Endothelial cell of umbilical vein (primary cell): ENCODE results near the gene MIPEP. TPM values are rescaled to one million over a fixed set of nuclear protein-coding genes. Genes with fewer than 3 reads are reported as not detected.

Source experiments
- BruUV-seq: library from RNA; stranded (reverse); fragments of 400-500 nt; replicated peaks from 2 replicates; lab custom pipeline; 2021; lab: Mats Ljungman, UMichigan
- CTCF ChIA-PET: fragments of 300-600, 350-600 bp; sonication (Branson Sonifier 250); formaldehyde crosslinking; loops from one replicate; lab custom pipeline; 2021; ENCODE audit warnings: antibody characterized with exemption, inconsistent platforms; lab: Charles Lee
- POLR2A ChIA-PET: fragments of 300-600, 350-600 bp; sonication (Branson Sonifier 250); formaldehyde crosslinking; loops from one replicate; lab custom pipeline; 2021; ENCODE audit warnings: antibody characterized with exemption, inconsistent platforms; lab: Charles Lee
- DNase-seq: peaks from one replicate; pipeline ENCODE4 v3.0.0-alpha.2; 2011; ENCODE audit warnings: low read depth, low spot score
- FAIRE-seq: peaks from 2 replicates; lab custom pipeline; 2011; peaks lifted over from hg19 to GRCh38; lab: Jason Lieb, UNC
- H2AFZ ChIP-seq: 2 replicates; pipeline ENCODE4 v1.6.0; 2012; ENCODE audit warnings: low read depth, low read length, control low read depth, inconsistent platforms
- H3K27ac ChIP-seq: 2 replicates; pipeline ENCODE4 v1.5.1; 2011; ENCODE audit warnings: low read depth, mild to moderate bottlenecking, control low read depth, low read length, moderate library complexity; ENCODE audit not compliant: insufficient read depth
- H3K27me3 ChIP-seq, 2 experiments: 2 replicates each; pipeline versions ENCODE4 v1.6.0 to v1.6.1; 2011; ENCODE audit warnings: low read length in 2 of 2, mixed read lengths in 1 of 2; ENCODE audit not compliant: control insufficient read depth in 2 of 2, insufficient read depth in 2 of 2
- H3K36me3 ChIP-seq, 2 experiments: 2 replicates in 1 of 2; 3 replicates in 1 of 2; pipeline ENCODE4 v1.5.1; 2011; ENCODE audit warnings: low read length in 2 of 2, mild to moderate bottlenecking in 1 of 2, moderate library complexity in 1 of 2; ENCODE audit not compliant: control insufficient read depth in 2 of 2, insufficient read depth in 2 of 2; ENCODE audit errors: extremely low read depth in 1 of 2
- H3K4me1 ChIP-seq: 3 replicates; pipeline ENCODE4 v1.5.1; 2011; ENCODE audit warnings: mild to moderate bottlenecking, low read length; ENCODE audit not compliant: control insufficient read depth, insufficient read depth; ENCODE audit errors: extremely low read depth
- H3K4me2 ChIP-seq: 2 replicates; pipeline ENCODE4 v1.6.1; 2011; ENCODE audit warnings: low read length, control low read depth, mixed read lengths; ENCODE audit not compliant: insufficient read depth
- H3K4me3 ChIP-seq, 3 experiments: fragments of 200-600 bp in 1 of 3; sonication (generic), shearing (Covaris generic) in 1 of 3; replicated peaks in 1 of 3; 2 replicates each; pipeline ENCODE4 v1.5.1; 2011 to 2016; ENCODE audit warnings: control low read depth in 3 of 3, low read length in 3 of 3, mild to moderate bottlenecking in 2 of 3, inconsistent platforms in 1 of 3, low read depth in 1 of 3, moderate library complexity in 1 of 3; ENCODE audit not compliant: insufficient read depth in 1 of 3
- H3K79me2 ChIP-seq: 2 replicates; pipeline ENCODE4 v1.6.0; 2012; ENCODE audit warnings: low read length, inconsistent platforms; ENCODE audit not compliant: control insufficient read depth, insufficient read depth
- H3K9ac ChIP-seq: replicated peaks from 2 replicates; pipeline ENCODE3; 2011; ENCODE audit warnings: low read length, control low read depth; ENCODE audit not compliant: insufficient read depth; ENCODE audit errors: extremely low read depth
- H3K9me1 ChIP-seq: replicated peaks from 3 replicates; pipeline ENCODE4 v1.6.0; 2011; ENCODE audit warnings: mild to moderate bottlenecking, low read length; ENCODE audit not compliant: control insufficient read depth, insufficient read depth; ENCODE audit errors: extremely low read depth
- H3K9me3 ChIP-seq: replicated peaks from 2 replicates; pipeline ENCODE4 v1.5.1; 2012; ENCODE audit warnings: low read length, inconsistent platforms; ENCODE audit not compliant: control insufficient read depth, insufficient read depth
- H4K20me1 ChIP-seq: replicated peaks from 2 replicates; pipeline ENCODE3; 2011; ENCODE audit warnings: mild to moderate bottlenecking, low read length; ENCODE audit not compliant: control insufficient read depth, insufficient read depth; ENCODE audit errors: extremely low read depth
- CTCF ChIP-seq, 2 donors: IDR thresholded peaks; 1 replicate in 1 of 2; 2 replicates in 1 of 2; pipeline ENCODE4 v1.5.1; 2011; ENCODE audit warnings: low read length in 2 of 2, mild to moderate bottlenecking in 2 of 2, moderate library complexity in 2 of 2, control low read depth in 1 of 2, inconsistent platforms in 1 of 2, low read depth in 1 of 2; ENCODE audit not compliant: insufficient read depth in 1 of 2; ENCODE audit errors: extremely low read depth in 1 of 2
- EZH2 ChIP-seq: IDR thresholded peaks from 2 replicates; pipeline ENCODE4 v1.6.1; 2012; ENCODE audit warnings: borderline replicate concordance, low read depth, mild to moderate bottlenecking, moderate library complexity, low read length, inconsistent platforms; ENCODE audit not compliant: severe bottlenecking
- GATA2 ChIP-seq: IDR thresholded peaks from 2 replicates; pipeline ENCODE4 v1.7.0; 2011; ENCODE audit warnings: low read depth, mild to moderate bottlenecking, moderate library complexity, mixed read lengths, low read length; ENCODE audit not compliant: insufficient read length, insufficient read depth
- JUN ChIP-seq: IDR thresholded peaks from 2 replicates; pipeline ENCODE4 v1.6.1; 2011; ENCODE audit warnings: borderline replicate concordance, low read depth; ENCODE audit not compliant: insufficient read length, insufficient read depth
- MYC ChIP-seq: IDR thresholded peaks from one replicate; pipeline ENCODE4 v1.6.1; 2011; ENCODE audit warnings: mild to moderate bottlenecking, low read depth, low read length
- POLR2A ChIP-seq: IDR thresholded peaks from 2 replicates; pipeline ENCODE4 v1.6.1; 2012; ENCODE audit warnings: low read depth, mild to moderate bottlenecking, control low read depth, low read length
- POLR2AphosphoS5 ChIP-seq: IDR thresholded peaks from 2 replicates; pipeline ENCODE4 v1.6.1; 2012; ENCODE audit warnings: low read depth, mild to moderate bottlenecking, control low read depth, low read length, moderate library complexity; ENCODE audit not compliant: insufficient read depth
- dilution Hi-C: fragments of 300-500 bp; cut with MboI; formaldehyde crosslinking; loops from one replicate; pipeline ENCODE4 v1.15.0; 2019; ENCODE audit warnings: low sequenced_read_pairs; ENCODE audit not compliant: extremely low pct_ligation_motif_present
- intact Hi-C: fragments of 100-400 bp; cut with micrococcal nuclease; formaldehyde crosslinking; loops from one replicate; pipeline ENCODE4 v1.10.0; 2022
- polyA plus RNA-seq, 4 experiments: library from polyadenylated mRNA; depleted of rRNA in 3 of 4; stranded (reverse) in 3 of 4; unstranded in 1 of 4; fragments of >200 nt; gene quantifications; 2 replicates each; pipeline versions ENCODE4 v1.2.1 to v1.2.3, GENCODE V29; 2011 to 2012; ENCODE audit warnings: missing spikeins in 1 of 4
- total RNA-seq: library from RNA; stranded (reverse); gene quantifications from 2 replicates; pipeline ENCODE4 v1.2.3, GENCODE V29; 2021
- TF ChIP-seq, protein P1 (sequence below): IDR thresholded peaks from 2 replicates; pipeline ENCODE4 v1.6.1; 2011; ENCODE audit not compliant: insufficient read depth, insufficient read length

The MIPEP gene
- total and polyA plus RNA-seq, 2 donors (not counting 3 experiments of a cell fraction or from before 2014, with no cell fraction given), result 12.4 to 19.2 TPM

DNA sequence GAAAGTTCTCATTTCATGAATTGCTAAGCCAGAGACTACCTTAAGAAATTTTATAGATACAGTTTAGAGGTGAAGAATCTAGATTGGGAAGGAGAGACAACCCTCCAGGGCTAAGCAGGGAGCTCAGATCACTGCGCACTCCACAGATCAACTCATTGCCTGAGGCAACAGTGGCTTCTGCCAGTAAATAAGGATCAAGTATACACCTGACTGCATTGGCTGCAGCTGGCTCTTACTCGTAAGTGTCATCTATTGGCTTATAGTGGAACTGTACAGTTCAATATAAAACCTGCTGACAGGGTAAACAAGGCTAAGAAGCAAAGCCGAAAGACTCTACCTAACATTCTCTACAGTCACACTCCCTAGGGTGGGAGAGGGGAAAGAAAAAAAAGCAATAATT is 26.1 kb upstream of the MIPEP start:
- Histone ChIP-seq H3K4me1 (no peaks in the 10 kb centered on the region), H3K27ac (no peak overlapping the region), H3K36me3 (no peaks in the 10 kb centered on the region), H3K9ac (no peak overlapping the region), H3K4me2 (no peak overlapping the region), H4K20me1 (no peaks in the 10 kb centered on the region), H3K9me3 (no peaks in the 10 kb centered on the region), H3K79me2 (no peaks in the 10 kb centered on the region), H3K27me3 (peaks cover 10 to 12% of the 10 kb centered on the region in 2 experiments), H2AFZ (no peak overlapping the region), H3K9me1 (no peaks in the 10 kb centered on the region), H3K4me3 (no peak overlapping the region)
- FAIRE-seq (no peak), DNase-seq (no peak)
- intact Hi-C loops (no loop called here), dilution Hi-C loops (no loop called here)
- no TSS peak for BruUV-seq
- CTCF ChIA-PET, result interaction anchor here (6.2 kb wide), 1 partner anchor 45 kb away, joined by 72 read pairs; no protein-coding TSS in a partner anchor
- POLR2A ChIA-PET, result no interaction called here
- no peak for TF ChIP-seq GATA2
- no peak for TF ChIP-seq POLR2AphosphoS5
- no peak for TF ChIP-seq MYC
- TF ChIP-seq CTCF (IDR thresholded peaks at IDR 0.05; ENCODE audit: extremely low read depth in 1 of 2, insufficient read depth in 1 of 2, low read depth in 1 of 2, low read length in 2 of 2), result no peak
- TF ChIP-seq JUN, result no peak
- no peak for TF ChIP-seq EZH2
- TF ChIP-seq, protein P1, sequence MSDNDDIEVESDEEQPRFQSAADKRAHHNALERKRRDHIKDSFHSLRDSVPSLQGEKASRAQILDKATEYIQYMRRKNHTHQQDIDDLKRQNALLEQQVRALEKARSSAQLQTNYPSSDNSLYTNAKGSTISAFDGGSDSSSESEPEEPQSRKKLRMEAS, result no peak
- TF ChIP-seq POLR2A, result no peak
